ENCODE data around the gene SLC35B2. TPM values are rescaled to one million over a fixed set of nuclear protein-coding genes. Genes with fewer than 3 reads are reported as not detected.

The SLC35B2 gene
- total and polyA plus RNA-seq, 2 donors (not counting 1 experiment from before 2014, with no cell fraction given) = 88.4 to 89.4 TPM

DNA sequence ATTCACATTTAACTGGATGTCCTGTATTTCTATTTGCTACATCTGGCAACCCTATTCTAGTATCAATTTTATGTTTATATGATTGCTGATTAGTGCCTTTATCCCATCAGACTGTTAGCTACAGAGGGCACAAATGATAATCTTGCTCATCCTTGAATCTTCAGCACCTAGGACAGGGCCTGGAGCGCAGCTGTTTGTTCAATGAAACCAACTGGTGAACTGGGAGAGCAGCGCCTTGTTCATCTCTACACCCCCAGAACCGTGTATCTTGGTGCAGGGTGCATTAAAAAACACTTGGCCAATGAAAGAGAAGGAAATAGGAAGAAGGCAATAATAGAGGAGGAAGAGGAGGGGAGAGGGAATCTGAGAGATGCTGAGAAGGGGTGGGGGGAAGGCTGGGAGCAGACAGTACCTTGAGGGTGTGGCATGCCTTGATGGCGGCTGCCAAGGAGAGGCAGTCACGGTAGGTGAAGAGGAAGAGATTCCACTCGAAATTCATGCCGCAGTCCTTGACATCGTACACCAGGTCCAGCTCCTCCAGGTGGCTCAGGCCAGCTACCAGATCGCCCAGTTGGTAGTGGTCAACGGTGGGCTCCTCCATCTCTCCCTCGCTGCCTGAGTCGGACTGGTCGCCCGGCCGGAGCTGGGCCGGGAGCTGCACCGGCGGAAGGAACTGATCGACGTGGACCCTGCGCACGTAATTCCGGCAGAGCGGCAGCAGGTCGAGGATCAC is 28.4 kb upstream of the SLC35B2 start:
- TF ChIP-seq CTCF (conservative IDR thresholded peaks at IDR 0.05 in 1 of 2, IDR thresholded peaks at IDR 0.05 in 1 of 2; ENCODE audit: low read depth in 1 of 2, low read length in 2 of 2) (no peak), EZH2 (IDR thresholded peaks at IDR 0.05; ENCODE audit: low read length, missing control alignments) (no peak)
- H4K20me1 ChIP-seq (ENCODE audit: control insufficient read depth, extremely low read depth, insufficient read depth, low read length) = no peaks in the 10 kb centered on the region
- no peak overlapping the region for H3K9ac ChIP-seq (ENCODE audit: insufficient read depth, low read length)
- no peaks in the 10 kb centered on the region for H3K4me1 ChIP-seq (ENCODE audit: control insufficient read depth, extremely low read depth, insufficient read depth, low read length)
- H3K79me2 ChIP-seq (ENCODE audit: control insufficient read depth, insufficient read depth, low read length) = no peaks in the 10 kb centered on the region
- H2AFZ ChIP-seq (ENCODE audit: low read length) = no peak overlapping the region
- H3K36me3 ChIP-seq (ENCODE audit: control insufficient read depth, insufficient read depth, low read length) = no peaks in the 10 kb centered on the region
- H3K4me2 ChIP-seq (ENCODE audit: extremely low read depth, insufficient read depth, low read length) = no peak overlapping the region
- H3K4me3 ChIP-seq (replicated peaks in 1 of 4; ENCODE audit: control extremely low read depth in 1 of 4, insufficient read depth in 1 of 4, low read depth in 3 of 4, low read length in 4 of 4) = no peak overlapping the region
- no peak overlapping the region for H3K27ac ChIP-seq (ENCODE audit: insufficient read depth, low read length)
- DNase-seq (ENCODE audit: low read depth in 2 of 2) = peak in 1 of 2 donors; percentile 8
- no peaks in the 10 kb centered on the region for H3K9me3 ChIP-seq (ENCODE audit: control insufficient read depth, insufficient read depth, low read depth, low read length)
- peaks cover 33% of the 10 kb centered on the region for H3K27me3 ChIP-seq (ENCODE audit: control insufficient read depth, insufficient read depth, low read length)

DNA sequence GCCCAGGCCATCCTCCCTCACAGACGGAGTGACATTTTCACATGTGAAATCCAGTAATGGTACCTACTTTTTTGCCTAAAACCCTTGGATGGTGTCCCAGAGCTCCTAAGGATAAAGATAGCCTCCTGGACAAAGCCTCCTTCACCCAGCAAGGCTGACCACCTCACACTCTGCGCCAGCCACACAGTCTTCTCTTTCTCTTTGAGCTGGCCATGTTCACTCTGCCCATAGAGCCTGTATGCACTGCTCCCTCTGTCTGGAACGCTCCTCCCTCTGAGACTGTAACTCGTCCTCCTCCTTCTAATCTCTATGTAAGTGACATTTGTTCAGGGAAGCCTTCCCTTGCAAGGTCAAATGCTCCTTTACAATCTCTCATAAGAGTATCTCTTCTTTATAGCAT is 27.5 kb upstream of the SLC35B2 start:
- peaks cover 25% of the 10 kb centered on the region for H3K27me3 ChIP-seq (ENCODE audit: control insufficient read depth, insufficient read depth, low read length)
- no peak overlapping the region for H3K9ac ChIP-seq (ENCODE audit: insufficient read depth, low read length)
- H3K36me3 ChIP-seq (ENCODE audit: control insufficient read depth, insufficient read depth, low read length) = no peaks in the 10 kb centered on the region
- no peaks in the 10 kb centered on the region for H4K20me1 ChIP-seq (ENCODE audit: control insufficient read depth, extremely low read depth, insufficient read depth, low read length)
- H2AFZ ChIP-seq (ENCODE audit: low read length) = no peak overlapping the region
- H3K27ac ChIP-seq (ENCODE audit: insufficient read depth, low read length) = no peak overlapping the region
- no peaks in the 10 kb centered on the region for H3K79me2 ChIP-seq (ENCODE audit: control insufficient read depth, insufficient read depth, low read length)
- no peak for TF ChIP-seq EZH2 (IDR thresholded peaks at IDR 0.05; ENCODE audit: low read length, missing control alignments)
- no peak for TF ChIP-seq CTCF (conservative IDR thresholded peaks at IDR 0.05 in 1 of 2, IDR thresholded peaks at IDR 0.05 in 1 of 2; ENCODE audit: low read depth in 1 of 2, low read length in 2 of 2)
- no peak overlapping the region for H3K4me2 ChIP-seq (ENCODE audit: extremely low read depth, insufficient read depth, low read length)
- H3K4me1 ChIP-seq (ENCODE audit: control insufficient read depth, extremely low read depth, insufficient read depth, low read length) = no peaks in the 10 kb centered on the region
- H3K9me3 ChIP-seq (ENCODE audit: control insufficient read depth, insufficient read depth, low read depth, low read length) = no peaks in the 10 kb centered on the region
- no peak for DNase-seq (ENCODE audit: low read depth in 2 of 2)
- H3K4me3 ChIP-seq (replicated peaks in 1 of 4; ENCODE audit: control extremely low read depth in 1 of 4, insufficient read depth in 1 of 4, low read depth in 3 of 4, low read length in 4 of 4) = no peak overlapping the region

GRCh38 chr6:44284121-44284520 is 26.8 kb upstream of the SLC35B2 start:
- Histone ChIP-seq H3K79me2 (ENCODE audit: control insufficient read depth, insufficient read depth, low read length) (no peaks in the 10 kb centered on the region), H3K9ac (ENCODE audit: insufficient read depth, low read length) (no peak overlapping the region), H2AFZ (ENCODE audit: low read length) (no peak overlapping the region), H3K27me3 (ENCODE audit: control insufficient read depth, insufficient read depth, low read length) (peaks cover 19% of the 10 kb centered on the region), H3K36me3 (ENCODE audit: control insufficient read depth, insufficient read depth, low read length) (no peaks in the 10 kb centered on the region), H3K9me3 (ENCODE audit: control insufficient read depth, insufficient read depth, low read depth, low read length) (no peaks in the 10 kb centered on the region), H3K27ac (ENCODE audit: insufficient read depth, low read length) (no peak overlapping the region), H3K4me1 (ENCODE audit: control insufficient read depth, extremely low read depth, insufficient read depth, low read length) (no peaks in the 10 kb centered on the region), H3K4me3 (replicated peaks in 1 of 4; ENCODE audit: control extremely low read depth in 1 of 4, insufficient read depth in 1 of 4, low read depth in 3 of 4, low read length in 4 of 4) (no peak overlapping the region), H4K20me1 (ENCODE audit: control insufficient read depth, extremely low read depth, insufficient read depth, low read length) (no peaks in the 10 kb centered on the region), H3K4me2 (ENCODE audit: extremely low read depth, insufficient read depth, low read length) (no peak overlapping the region)
- TF ChIP-seq EZH2 (IDR thresholded peaks at IDR 0.05; ENCODE audit: low read length, missing control alignments) (no peak), CTCF (conservative IDR thresholded peaks at IDR 0.05 in 1 of 2, IDR thresholded peaks at IDR 0.05 in 1 of 2; ENCODE audit: low read depth in 1 of 2, low read length in 2 of 2) (no peak)
- DNase-seq (ENCODE audit: low read depth in 2 of 2) = no peak
